Epithelial cell of esophagus (primary cell): Measurements from ENCODE around the gene TNIK.
A peak's percentile ranks its signal among the peaks of the same experiment; 100 is the strongest.

Experiments
- DNase-seq: peaks from one replicate; pipeline ENCODE4 v3.0.0; 2010; ENCODE audit warnings: low read depth
- H3K4me3 ChIP-seq: 2 replicates; pipeline ENCODE4 v1.5.1; 2011; ENCODE audit warnings: mild to moderate bottlenecking, low read length, control low read depth
- CTCF ChIP-seq: IDR thresholded peaks from 2 replicates; pipeline ENCODE4 v1.5.1; 2011; ENCODE audit warnings: low read depth, mild to moderate bottlenecking, low read length, control low read depth, inconsistent platforms; ENCODE audit not compliant: insufficient read depth; ENCODE audit errors: missing control alignments

TNIK gene

GRCh38 chr3:171092467-171092911 is 367.7 kb downstream of the TNIK start:
- TF ChIP-seq CTCF: no peak
- no peak overlapping the region for H3K4me3 ChIP-seq
- DNase-seq: no peak

GRCh38 chr3:171090321-171090720 is 369.9 kb downstream of the TNIK start:
- no peak overlapping the region for H3K4me3 ChIP-seq
- DNase-seq: no peak
- TF ChIP-seq CTCF: no peak

GRCh38 chr3:171088964-171089754 is 371.0 kb downstream of the TNIK start:
- peak; percentile 72 for DNase-seq
- no peak for TF ChIP-seq CTCF

GRCh38 chr3:171088496-171088895 is 371.7 kb downstream of the TNIK start:
- DNase-seq: no peak
- TF ChIP-seq CTCF: no peak
- H3K4me3 ChIP-seq: no peak overlapping the region

More at GRCh38 chr3:171088964-171089754, 371.0 kb downstream of the TNIK start:
- H3K4me3 ChIP-seq: no peak overlapping the region

- no peak for TF ChIP-seq CTCF
These were observed 373.3 kb downstream of the TNIK start for GRCh38 chr3:171086914-171087313.

GRCh38 chr3:171077261-171077660 is 382.9 kb downstream of the TNIK start:
- no peak for DNase-seq
- TF ChIP-seq CTCF: no peak
- H3K4me3 ChIP-seq: no peak overlapping the region

More at GRCh38 chr3:171086914-171087313, 373.3 kb downstream of the TNIK start:
- H3K4me3 ChIP-seq: no peak overlapping the region
- no peak for DNase-seq

GRCh38 chr3:171072432-171072831 is 387.8 kb downstream of the TNIK start:
- no peak for DNase-seq
- TF ChIP-seq CTCF: no peak
- no peak overlapping the region for H3K4me3 ChIP-seq
